Spleen (tissue), 7 donors: ENCODE measurements around the gene TNNT1.

ENCODE experiments used
- POLR2A ChIP-seq, 3 donors: fragments of 450-650 bp; IDR thresholded peaks; one replicate each; pipeline ENCODE4 v1.5.1; 2017; ENCODE audit warnings: antibody characterized with exemption in 3 of 3, mild to moderate bottlenecking in 1 of 3
- TF ChIP-seq, protein P1 (sequence below), 11 experiments: fragments of 200-600 bp in 7 of 11; fragments of 450-650 bp in 4 of 11; sonication (generic) in 4 of 11; IDR thresholded peaks in 8 of 11; conservative IDR thresholded peaks in 3 of 11; 1 replicate in 7 of 11; 2 replicates in 4 of 11; pipeline versions ENCODE4 v1.4.0 to v1.8.0; 2016 to 2021; ENCODE audit warnings: antibody characterized with exemption in 11 of 11, inconsistent platforms in 4 of 11, mild to moderate bottlenecking in 1 of 11
- donor health status: DM: no; HTN: no; CAD: no; lungs with moderate emphysema.
- donor health status: DM: no; HTN: no; CAD: no.
- donor health status: DM: no; HTN: no; CAD: no.

DNA sequence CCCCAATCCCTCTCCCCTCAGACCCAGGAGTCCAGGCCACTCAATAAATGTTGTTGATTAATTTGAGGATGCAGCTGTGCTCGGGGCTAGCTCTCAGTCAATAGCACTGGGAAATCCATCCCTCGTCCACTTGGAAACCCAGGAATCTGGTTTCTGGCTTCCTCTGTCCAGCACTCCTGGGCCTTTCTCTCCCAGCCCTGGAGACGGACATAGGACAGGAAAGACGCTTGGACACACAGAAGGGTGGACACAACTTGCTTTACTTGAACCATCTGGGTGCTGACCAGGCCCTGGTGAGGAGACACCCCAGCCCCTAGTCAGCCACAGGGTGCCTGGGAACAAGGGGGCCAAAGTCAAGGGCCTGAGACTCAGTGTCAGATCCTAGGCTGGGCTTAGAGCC is 9.4 kb upstream of the TNNT1 start:
- TF ChIP-seq, protein P1, sequence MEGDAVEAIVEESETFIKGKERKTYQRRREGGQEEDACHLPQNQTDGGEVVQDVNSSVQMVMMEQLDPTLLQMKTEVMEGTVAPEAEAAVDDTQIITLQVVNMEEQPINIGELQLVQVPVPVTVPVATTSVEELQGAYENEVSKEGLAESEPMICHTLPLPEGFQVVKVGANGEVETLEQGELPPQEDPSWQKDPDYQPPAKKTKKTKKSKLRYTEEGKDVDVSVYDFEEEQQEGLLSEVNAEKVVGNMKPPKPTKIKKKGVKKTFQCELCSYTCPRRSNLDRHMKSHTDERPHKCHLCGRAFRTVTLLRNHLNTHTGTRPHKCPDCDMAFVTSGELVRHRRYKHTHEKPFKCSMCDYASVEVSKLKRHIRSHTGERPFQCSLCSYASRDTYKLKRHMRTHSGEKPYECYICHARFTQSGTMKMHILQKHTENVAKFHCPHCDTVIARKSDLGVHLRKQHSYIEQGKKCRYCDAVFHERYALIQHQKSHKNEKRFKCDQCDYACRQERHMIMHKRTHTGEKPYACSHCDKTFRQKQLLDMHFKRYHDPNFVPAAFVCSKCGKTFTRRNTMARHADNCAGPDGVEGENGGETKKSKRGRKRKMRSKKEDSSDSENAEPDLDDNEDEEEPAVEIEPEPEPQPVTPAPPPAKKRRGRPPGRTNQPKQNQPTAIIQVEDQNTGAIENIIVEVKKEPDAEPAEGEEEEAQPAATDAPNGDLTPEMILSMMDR (IDR thresholded peaks at IDR 0.05 in 8 of 11, conservative IDR thresholded peaks at IDR 0.05 in 3 of 11): no peak
- no peak for TF ChIP-seq POLR2A (IDR thresholded peaks at IDR 0.05)
